ENCODE results near the gene IL34.
A peak's percentile ranks its signal among the peaks of the same experiment; 100 is the strongest.

Gene IL34

GRCh38 chr16:70678898-70679670, 32.7 kb downstream of the IL34 start:
- DNase-seq: no peak

DNA sequence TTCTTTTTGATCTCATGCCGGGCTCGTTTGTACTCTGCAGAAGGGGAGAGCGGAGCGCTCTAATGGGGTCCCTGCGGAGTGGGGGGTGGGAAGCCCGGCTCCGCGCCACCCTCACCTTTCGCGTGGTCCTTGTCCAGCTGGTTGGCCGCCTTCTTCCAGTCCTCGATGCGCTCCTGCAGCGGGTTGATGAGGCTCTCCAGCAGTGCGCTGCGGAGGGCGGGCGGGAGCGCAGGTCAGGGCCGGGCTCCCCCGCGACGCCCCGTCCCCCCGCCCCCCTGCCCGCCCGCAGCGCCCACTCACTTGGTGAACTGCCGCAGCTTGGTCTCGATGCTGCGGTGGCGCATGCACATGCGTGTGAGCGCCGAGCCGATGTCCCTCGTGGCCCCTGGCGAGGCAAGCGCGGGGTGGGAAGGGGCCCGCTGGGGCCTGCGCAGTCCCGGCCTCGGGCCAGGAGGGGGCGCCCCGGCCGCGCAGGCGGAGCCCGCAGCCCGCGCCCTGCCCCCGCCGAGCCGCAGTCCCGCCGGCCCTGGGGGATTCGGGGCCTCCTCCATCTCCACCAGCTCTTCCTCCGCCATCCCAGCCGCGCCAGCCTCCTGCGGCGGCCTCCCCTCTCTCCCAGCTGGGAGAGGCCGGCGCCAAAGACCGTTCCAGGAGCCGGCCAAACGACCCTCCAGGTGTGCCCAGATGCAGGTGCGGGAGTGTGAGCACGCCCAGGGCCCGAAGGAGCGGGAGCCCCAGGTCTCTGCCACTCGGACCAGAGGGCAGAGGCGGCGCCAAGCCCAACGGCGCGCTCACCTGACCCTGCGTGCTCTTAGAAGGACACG, 33.5 kb downstream of the IL34 start:
- DNase-seq: no peak

DNA sequence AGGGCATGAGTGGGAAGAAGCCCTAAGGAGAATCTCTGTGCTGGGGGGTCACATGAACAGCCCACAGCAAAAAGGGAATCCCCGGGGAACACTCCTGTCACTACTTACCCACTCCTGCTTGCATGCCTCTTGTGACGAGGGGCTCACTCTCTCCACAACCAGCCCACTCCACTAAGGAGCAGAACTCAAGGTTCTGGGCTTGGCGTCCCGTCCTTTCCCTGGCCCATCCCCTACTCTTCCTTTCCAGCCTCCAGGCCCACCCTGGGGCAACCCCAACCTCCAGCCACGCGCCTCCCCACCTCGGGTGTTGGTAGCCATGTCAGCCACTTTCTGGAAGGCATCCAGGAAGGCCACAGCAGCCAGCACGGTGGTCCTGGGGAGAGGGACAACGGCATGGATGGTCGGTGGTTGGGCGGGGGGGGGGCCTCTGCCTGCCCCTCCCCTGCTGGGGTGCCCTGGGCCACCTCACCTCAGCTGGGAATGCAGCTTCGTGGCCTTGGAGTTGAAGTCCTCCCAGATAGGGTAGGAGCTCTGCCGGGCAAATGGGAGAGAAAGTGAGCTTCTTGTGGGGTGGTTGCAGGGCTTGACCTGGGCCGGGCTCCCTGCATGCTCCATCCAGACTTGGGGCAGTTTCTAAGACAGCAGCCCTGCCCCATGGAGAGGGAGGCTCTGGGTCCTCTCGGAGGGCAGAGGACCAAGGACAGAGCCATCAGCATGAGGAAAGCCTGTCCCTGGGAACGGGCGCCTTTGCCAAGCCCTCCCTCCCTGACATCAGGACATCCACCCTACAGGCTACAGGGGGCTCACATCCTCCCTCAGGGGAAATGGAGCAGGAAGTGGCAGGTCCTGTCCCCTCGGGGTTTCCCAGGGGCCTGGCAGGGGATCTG, 34.4 kb downstream of the IL34 start:
- no peak for DNase-seq

DNA sequence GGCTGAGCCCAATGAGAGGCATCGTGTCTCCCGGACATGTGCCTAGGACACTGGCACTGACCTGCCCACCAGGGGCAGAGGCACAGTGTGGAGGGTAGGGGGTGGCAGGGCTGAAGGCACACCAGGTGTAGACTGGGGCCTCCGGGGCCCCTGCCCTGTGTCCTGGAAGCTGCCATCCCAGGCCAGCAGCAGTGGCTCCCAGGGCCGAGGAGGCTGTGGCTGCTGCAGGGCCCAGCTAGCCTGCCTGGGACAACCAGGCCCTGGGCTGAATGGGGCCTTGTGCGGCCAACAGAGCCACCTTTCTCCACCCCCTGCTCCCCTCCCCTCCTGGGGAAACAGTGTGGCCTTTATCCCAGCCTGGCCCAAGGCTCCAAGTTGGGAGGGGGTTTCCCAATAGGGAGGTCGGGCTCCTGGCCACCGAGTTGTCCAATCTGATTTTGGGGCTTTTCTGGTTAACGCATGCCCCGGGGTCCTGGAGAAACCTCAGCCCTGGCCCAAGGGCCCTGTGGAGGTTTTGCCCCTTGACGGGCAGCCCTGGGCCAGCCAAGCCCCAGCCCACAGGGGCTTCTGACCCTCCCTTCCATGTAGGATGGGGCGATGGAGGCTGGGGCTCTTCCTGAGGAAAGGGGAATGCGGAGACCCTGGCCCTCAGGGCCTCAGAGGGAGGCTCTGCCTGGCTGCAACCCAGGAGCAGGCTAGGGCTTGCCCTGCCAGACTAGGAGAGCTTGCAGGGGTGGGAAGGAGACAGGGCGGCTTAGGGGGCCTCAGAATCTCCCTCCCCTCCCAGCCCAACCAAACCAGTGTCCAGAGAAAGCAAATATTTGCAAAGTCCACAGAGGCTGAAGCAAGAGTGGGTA, 35.3 kb downstream of the IL34 start:
- DNase-seq: no peak

DNA sequence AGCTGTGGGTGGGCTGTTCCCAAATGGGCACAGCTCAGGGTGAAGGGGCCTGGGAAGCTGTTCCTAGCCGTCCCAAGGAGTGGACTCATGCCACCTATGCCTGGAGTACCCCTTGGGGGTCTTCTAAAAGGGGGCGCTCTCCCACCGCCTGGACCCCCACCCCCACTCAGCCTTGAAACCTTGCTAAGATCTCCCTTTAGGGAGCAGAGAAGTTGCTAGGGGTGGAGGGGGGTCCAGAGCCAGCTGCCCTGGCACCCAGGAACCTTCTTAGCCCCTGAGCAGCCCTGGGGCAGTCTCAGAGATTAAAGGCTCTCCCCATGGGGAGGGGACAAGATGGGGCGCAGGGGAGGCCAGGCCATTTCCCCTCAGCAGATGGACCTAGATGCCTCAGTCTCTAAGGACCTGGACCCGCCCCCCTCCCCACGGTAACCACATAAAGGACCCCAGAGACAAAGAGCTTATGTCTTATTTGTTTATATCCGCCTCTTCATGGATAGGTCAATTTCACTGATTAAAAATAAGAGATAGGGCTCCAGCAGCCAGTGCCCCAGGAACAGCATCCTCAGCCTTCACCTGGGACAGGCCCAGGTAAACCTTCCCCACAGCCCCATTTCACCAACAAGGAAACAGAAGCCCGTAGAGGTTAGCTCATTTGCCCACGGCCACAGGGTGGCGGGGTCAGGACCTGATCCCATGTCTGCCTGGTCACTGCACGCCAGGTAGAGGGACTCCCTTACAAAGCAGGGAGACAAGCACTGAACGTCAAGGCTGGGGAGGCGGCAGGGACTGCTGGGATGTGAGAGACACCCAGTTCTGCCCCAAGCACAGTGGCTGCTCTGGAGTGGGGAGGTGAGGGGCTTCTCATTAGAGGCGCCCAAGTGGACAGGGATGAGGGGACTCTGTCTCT, 36.1 kb downstream of the IL34 start:
- no peak for DNase-seq

DNA sequence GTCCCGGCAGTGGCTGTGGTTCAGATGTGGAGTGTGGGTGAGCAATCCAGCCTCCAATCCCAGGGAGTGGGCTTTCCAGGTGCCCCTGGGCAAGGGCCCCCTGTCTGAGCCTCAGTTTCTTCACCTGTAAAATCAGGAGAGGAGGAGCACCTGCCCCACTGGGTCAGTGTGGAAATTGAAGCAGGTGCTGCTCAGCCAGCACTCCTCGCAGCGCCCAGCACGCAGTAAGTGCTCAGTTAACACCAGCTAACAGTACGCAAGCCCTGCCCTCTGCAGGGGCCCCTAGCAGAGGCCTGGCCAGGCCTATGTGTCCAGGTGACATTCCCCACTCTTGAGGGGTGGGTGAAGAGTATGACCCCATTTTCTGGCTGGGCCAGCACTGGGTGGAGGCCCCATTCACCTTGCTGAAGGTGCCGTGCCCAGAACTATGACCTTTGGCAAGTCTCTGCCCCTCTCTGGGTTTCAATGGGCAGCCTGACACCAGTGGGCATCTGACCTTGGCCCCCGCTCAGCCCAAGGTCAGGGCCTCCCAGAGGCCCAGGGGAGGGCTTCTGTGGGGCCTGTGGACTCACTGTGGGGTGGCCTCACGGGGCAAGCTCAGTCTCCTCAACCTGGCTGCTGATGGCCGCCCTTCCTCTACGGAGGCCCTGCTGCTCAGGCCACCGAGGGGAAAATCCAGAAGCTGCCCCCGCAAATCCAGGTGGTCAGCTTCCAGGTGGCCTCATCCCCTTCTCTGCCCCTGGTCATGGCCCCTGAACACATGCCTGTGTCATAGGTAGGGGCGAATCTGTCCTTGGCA, 37.0 kb downstream of the IL34 start:
- no peak for DNase-seq

DNA sequence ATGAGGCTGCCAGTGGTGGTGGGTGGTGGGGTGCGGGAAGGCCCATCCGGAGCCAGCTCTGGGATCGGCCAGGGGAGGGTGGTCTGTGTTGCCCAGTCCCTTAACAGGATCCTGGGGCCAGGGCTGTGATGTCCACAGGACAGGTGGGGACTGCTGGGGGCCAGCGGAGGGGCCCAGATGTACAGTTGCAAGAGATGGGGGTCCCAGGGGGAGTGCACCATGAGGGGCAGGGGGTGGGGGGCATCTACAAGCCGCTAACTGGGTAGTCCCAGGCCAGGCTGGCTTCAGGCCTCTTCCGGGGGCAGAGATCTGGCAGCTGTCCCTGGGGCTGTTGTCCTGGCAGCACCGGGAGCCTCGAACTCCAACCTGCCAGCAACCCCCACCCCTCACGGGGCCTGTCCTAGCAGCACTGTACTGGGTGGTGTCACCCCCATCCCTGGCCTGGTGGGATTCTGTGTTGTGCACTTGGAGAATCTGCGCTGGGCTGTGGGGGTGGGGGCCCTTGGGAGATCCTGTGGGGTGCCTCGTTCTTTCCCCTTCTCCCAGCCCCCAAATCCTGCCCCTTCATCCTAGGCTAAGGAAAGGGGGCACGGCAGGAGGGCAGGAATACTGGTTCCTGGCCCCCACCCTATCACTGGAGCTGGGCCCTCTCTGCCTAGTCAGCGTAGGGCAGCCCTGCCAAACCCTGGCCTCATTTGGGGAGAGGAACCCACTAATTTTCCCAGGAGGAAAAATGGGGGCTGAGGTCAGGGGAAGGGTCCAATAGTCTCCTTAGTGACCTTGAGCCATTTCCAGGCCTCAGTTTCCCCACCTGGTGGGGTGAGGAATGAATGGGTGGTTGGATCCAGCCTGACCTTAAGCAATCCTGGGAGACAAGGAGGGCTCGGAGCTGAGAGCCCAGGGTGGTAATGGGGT, 38.0 kb downstream of the IL34 start:
- no peak for DNase-seq

DNA sequence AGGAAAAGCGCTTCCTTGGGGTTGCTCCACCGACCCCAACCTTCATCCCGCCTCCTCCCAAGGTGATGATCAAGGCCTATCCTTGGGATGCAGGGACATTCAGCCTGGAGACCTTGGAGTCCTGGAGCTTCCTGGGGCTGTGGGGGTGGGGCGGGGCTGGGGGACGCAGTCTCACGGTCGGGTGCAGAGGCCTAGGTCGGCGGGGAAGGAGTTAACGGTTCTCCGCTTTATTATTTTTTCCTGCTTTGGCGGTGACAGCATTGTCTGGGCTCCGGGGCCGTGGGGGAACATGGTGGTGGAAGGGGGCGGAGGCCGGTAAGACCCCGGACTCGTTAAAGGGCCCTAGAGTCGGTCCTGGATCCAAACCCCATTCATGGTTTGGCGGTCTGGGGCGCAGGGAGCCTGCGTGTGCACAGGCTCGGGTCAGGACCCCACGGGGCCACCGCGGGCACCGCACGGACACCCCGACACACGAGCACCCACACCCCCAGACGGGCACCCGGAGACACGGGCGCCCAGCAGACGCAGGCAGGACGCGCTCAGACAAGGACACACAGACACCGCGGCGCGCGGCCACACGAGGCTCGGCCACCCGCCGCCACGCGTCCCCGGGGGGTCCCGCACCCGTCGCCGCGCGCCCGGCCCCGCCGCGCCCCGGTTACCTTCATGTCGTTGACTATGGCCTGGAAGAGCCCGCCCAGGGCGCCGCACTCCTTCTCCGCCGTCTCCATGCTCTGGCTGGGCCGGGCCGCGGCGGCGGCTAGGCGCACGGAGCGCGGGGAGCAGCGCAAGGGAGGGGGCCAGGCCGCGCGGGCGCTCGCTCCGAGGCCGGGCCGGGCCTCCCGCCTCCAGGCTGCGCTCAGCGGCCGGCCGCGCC, 38.9 kb downstream of the IL34 start:
- DNase-seq: peak; percentile 55

DNA sequence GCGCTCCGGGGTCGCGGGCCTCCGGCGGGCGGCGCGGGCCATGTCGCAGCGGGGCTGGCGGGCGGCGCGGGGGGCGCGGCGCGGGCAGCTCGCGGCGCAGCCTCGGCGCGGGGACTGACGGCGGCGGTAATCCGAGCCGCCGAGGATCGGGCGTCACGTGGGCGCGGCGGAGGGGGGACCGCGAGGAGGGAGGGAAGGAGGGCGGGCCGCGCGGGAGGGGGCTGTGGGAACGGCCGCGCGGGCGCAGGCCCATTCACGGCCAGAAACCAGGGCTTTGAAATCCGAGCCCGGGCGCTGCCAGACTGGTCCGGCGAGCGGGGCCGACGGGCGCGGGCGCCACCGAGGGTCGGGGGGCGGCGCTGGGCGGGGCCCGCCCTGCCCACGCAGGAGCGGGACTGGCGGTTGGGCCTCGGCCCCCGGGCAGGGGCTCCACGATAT, 39.6 kb downstream of the IL34 start, which contains the start of gene MTSS2:
Gene MTSS2, minus strand, starts transcription at position 116 of the 438 bp plus-strand sequence. CDS start 262 bp downstream, outside the sequence.
- peak; percentile 74 for DNase-seq

- no peak for DNase-seq
Measured at GRCh38 chr16:70686376-70687101, 40.2 kb downstream of the IL34 start.

DNA sequence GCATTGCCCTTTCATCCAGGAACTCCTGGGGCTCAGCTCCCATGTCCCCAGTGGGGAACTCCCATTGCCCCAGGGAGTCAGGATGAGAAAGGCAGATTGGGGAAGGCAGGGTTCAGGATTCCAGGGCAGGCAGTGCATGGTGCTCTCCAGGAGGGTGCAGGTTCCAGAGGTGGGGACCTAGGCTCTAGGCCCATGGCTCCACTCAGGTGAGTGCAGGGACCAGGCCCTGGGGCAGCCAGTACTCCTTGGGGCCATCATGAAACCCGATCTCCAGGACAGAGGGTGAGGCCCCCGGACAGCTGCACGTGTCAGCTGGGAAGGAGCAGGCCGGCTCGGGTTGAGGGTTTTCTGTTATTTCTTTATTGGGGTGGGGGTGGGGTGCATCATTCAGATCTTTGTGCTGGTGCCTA, 40.7 kb downstream of the IL34 start:
- no peak for DNase-seq

- DNase-seq: no peak
Measured at GRCh38 chr16:70687671-70688245, 41.4 kb downstream of the IL34 start.

DNA sequence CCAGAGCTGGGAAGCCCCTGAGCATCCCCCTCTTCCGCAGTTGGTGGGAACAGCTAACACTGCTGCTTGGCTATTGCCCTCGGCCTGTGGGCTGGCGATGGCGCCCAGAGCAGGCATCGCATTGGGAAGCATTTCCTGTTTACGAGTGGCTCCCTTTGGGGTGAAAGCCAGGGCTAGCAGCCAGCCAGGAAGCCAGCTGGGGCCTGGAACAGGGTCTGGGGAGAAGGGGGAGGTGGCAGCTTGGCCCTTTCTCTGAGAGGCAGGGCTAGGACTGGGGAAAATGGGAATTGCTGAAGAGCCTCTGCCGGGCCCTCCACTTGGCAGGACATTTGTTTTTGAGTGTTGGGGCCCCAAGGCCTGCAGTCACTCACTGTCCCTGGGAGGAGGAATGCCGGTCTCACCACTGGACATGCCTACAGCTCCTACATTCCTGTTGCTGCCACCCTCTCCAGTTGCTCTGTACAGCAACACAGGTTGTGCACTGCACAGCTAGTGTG, 41.9 kb downstream of the IL34 start:
- peak; percentile 38 for DNase-seq

DNA sequence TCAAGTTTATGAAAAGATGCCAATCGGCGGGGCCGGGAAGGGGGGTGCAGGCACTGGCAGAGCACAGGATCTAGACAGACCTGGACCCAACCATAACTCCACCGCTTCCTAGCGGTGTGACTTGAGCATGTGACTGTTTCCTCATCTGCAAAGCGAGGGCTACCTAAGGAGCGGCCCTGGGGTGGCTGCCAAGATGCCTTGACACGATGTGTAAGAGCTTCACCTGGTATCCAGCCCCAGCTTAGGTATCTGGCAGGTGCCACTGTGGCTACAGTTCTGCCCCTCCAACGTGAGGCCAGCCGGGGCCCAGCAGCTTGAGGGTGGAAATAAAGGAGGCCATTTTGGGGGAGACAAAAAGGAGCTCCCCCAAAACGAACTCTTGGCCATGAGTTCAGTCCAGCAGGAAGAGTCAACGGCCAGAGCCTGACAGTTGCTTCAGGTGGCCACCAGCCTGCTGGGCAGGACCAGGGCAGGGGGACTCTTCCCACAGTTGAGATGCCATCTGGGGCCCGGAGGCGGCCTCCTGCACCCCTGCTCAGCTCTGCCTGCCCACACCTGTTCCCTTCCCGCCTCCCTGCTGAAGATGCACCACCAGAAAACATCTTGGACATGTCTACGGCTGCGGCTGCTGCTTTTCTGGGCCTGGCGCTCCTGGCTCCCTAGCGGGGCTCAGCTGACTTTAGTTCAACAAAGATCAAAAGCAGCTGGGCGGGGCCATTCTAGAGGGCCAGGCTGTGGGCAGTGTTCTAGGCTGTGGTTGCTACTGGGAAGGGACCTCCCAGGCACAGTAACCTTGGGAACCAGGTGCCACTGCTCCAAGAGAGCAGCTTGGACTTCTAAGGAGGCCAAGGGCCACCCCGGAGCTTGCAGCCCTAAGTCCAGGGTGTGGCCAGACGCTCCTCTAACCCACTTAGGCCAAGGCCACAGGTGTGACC, 42.9 kb downstream of the IL34 start:
- no peak for DNase-seq
